ENCODE measurements around the gene RNF223. TPM values are rescaled to one million over a fixed set of nuclear protein-coding genes. Genes with fewer than 3 reads are reported as not detected.

The RNF223 gene
- polyA plus RNA-seq, 1 donor (not counting 4 experiments of a cell fraction or from before 2014, with no cell fraction given), result 0.22 TPM

- Histone ChIP-seq H3K4me1 (ENCODE audit: control insufficient read depth, extremely low read depth, insufficient read depth, low read length) (peaks cover 3% of the 10 kb centered on the region), H3K27ac (ENCODE audit: control insufficient read depth, insufficient read depth, low read length) (no peak overlapping the region), H3K27me3 (ENCODE audit: control insufficient read depth, extremely low read depth, insufficient read depth, low read length) (peaks cover 17% of the 10 kb centered on the region), H3K9me3 (ENCODE audit: control insufficient read depth, low read depth, low read length) (no peaks in the 10 kb centered on the region), H3K9me1 (ENCODE audit: control insufficient read depth, extremely low read depth, insufficient read depth, low read length) (no peaks in the 10 kb centered on the region), H3K4me2 (ENCODE audit: control insufficient read depth, extremely low read depth, insufficient read depth, low read depth, low read length) (no peak overlapping the region), H3K9ac (ENCODE audit: control insufficient read depth, extremely low read depth, insufficient read depth, low read length) (no peak overlapping the region), H2AFZ (ENCODE audit: control insufficient read depth, low read length) (no peak overlapping the region), H3K36me3 (ENCODE audit: control insufficient read depth in 2 of 2, extremely low read depth in 1 of 2, insufficient read depth in 2 of 2, low read length in 2 of 2) (no peaks in the 10 kb centered on the region), H4K20me1 (ENCODE audit: control insufficient read depth, extremely low read depth, insufficient read depth, low read length) (no peaks in the 10 kb centered on the region), H3K79me2 (ENCODE audit: control insufficient read depth, insufficient read depth, low read length) (no peaks in the 10 kb centered on the region), H3K4me3 (ENCODE audit: control insufficient read depth in 2 of 3, extremely low read depth in 1 of 3, insufficient read depth in 2 of 3, low read depth in 1 of 3, low read length in 3 of 3) (no peak overlapping the region)
- TF ChIP-seq EZH2 (IDR thresholded peaks at IDR 0.05; ENCODE audit: low read length) (no peak), CTCF (optimal IDR thresholded peaks at IDR 0.05 in 1 of 3, IDR thresholded peaks at IDR 0.05 in 1 of 3, conservative IDR thresholded peaks at IDR 0.05 in 1 of 3; ENCODE audit: extremely low read depth in 1 of 3, insufficient read depth in 2 of 3, low read length in 3 of 3) (no peak)
- DNase-seq (ENCODE audit: low read depth, low spot score), result no peak
- no peak for FAIRE-seq
- dilution Hi-C loops (cut with MboI; ENCODE audit: extremely low pct_ligation_motif_present, low sequenced_read_pairs), result no loop called here
Observed at GRCh38 chr1:1120866-1121591, 46.9 kb upstream of the RNF223 start.

DNA sequence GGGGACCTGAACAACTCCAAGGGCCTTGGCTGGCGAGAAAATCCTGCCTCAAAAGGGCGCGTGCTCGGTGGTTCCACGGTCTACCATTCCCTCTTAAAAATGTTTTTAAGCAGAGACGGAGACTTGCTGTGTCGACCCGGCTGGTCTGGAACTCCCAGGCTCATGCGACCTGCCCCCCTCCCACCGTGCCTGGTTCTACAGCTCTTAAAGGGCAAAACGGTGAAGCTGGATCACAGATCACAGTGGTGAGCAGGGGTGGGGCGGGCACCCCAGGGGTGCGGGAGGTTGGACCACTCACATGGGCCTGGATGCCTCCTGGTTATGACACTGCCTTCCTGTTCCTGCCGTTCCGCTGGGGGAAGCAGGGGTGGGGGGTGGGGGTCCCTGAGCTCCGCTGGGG lies 46.0 kb upstream of the RNF223 start:
- DNase-seq (ENCODE audit: low read depth, low spot score) (no peak), FAIRE-seq (no peak)
- Histone ChIP-seq H3K9me1 (ENCODE audit: control insufficient read depth, extremely low read depth, insufficient read depth, low read length) (no peaks in the 10 kb centered on the region), H3K9ac (ENCODE audit: control insufficient read depth, extremely low read depth, insufficient read depth, low read length) (no peak overlapping the region), H4K20me1 (ENCODE audit: control insufficient read depth, extremely low read depth, insufficient read depth, low read length) (no peaks in the 10 kb centered on the region), H2AFZ (ENCODE audit: control insufficient read depth, low read length) (no peak overlapping the region), H3K4me1 (ENCODE audit: control insufficient read depth, extremely low read depth, insufficient read depth, low read length) (peaks cover 3% of the 10 kb centered on the region), H3K4me3 (ENCODE audit: control insufficient read depth in 2 of 3, extremely low read depth in 1 of 3, insufficient read depth in 2 of 3, low read depth in 1 of 3, low read length in 3 of 3) (no peak overlapping the region), H3K27me3 (ENCODE audit: control insufficient read depth, extremely low read depth, insufficient read depth, low read length) (peaks cover 17% of the 10 kb centered on the region), H3K79me2 (ENCODE audit: control insufficient read depth, insufficient read depth, low read length) (peaks cover under 1% of the 10 kb centered on the region), H3K27ac (ENCODE audit: control insufficient read depth, insufficient read depth, low read length) (no peak overlapping the region), H3K4me2 (ENCODE audit: control insufficient read depth, extremely low read depth, insufficient read depth, low read depth, low read length) (no peak overlapping the region), H3K36me3 (ENCODE audit: control insufficient read depth in 2 of 2, extremely low read depth in 1 of 2, insufficient read depth in 2 of 2, low read length in 2 of 2) (no peaks in the 10 kb centered on the region), H3K9me3 (ENCODE audit: control insufficient read depth, low read depth, low read length) (no peaks in the 10 kb centered on the region)
- dilution Hi-C loops (cut with MboI; ENCODE audit: extremely low pct_ligation_motif_present, low sequenced_read_pairs), result no loop called here
- no peak for TF ChIP-seq CTCF (optimal IDR thresholded peaks at IDR 0.05 in 1 of 3, IDR thresholded peaks at IDR 0.05 in 1 of 3, conservative IDR thresholded peaks at IDR 0.05 in 1 of 3; ENCODE audit: extremely low read depth in 1 of 3, insufficient read depth in 2 of 3, low read length in 3 of 3)
